Liver (tissue), 9 donors: Measurements from ENCODE around the gene ARPC1A. TPM values are rescaled to one million over a fixed set of nuclear protein-coding genes. Genes with fewer than 3 reads are reported as not detected.
"Not testable (repeated sequence)": the region's sequence is repeated elsewhere in the genome, so short reads cannot be mapped to it uniquely, and the experiment has no call there.

Experiments used
- DNase-seq: peaks from one replicate; pipeline ENCODE4 v3.0.0-alpha.2; 2017; ENCODE audit warnings: low spot score
- H3K27ac ChIP-seq, 2 donors: one replicate each; pipeline ENCODE4 v1.7.0; 2013; ENCODE audit warnings: inconsistent platforms in 2 of 2, low read length in 2 of 2, control low read depth in 1 of 2, low read depth in 1 of 2, mild to moderate bottlenecking in 1 of 2
- H3K27me3 ChIP-seq, 4 donors: one replicate each; pipeline versions ENCODE4 v1.6.1 to v1.7.0; 2013; ENCODE audit warnings: low read length in 3 of 4, inconsistent platforms in 1 of 4, mild to moderate bottlenecking in 1 of 4, moderate library complexity in 1 of 4; ENCODE audit not compliant: control insufficient read depth in 4 of 4, insufficient read depth in 4 of 4
- H3K36me3 ChIP-seq, 4 donors: one replicate each; pipeline versions ENCODE4 v1.6.1 to v1.7.0; 2013; ENCODE audit warnings: low read length in 3 of 4, mild to moderate bottlenecking in 3 of 4, low read depth in 1 of 4, moderate library complexity in 1 of 4; ENCODE audit not compliant: control insufficient read depth in 4 of 4, insufficient read depth in 3 of 4
- H3K4me1 ChIP-seq, 4 donors: one replicate each; pipeline versions ENCODE4 v1.6.1 to v1.7.0; 2013; ENCODE audit warnings: low read length in 3 of 4, mild to moderate bottlenecking in 3 of 4, moderate library complexity in 1 of 4; ENCODE audit not compliant: control insufficient read depth in 4 of 4, insufficient read depth in 4 of 4
- H3K4me3 ChIP-seq, 3 donors: one replicate each; pipeline versions ENCODE4 v1.6.1 to v1.7.0; 2013; ENCODE audit warnings: low read length in 3 of 3, control low read depth in 1 of 3, low read depth in 1 of 3, mild to moderate bottlenecking in 1 of 3
- H3K9ac ChIP-seq, 2 donors: one replicate each; pipeline ENCODE4 v1.7.0; 2013; ENCODE audit warnings: low read length in 2 of 2, mild to moderate bottlenecking in 2 of 2, moderate library complexity in 2 of 2, control low read depth in 1 of 2, low read depth in 1 of 2
- H3K9me3 ChIP-seq, 4 donors: one replicate each; pipeline versions ENCODE4 v1.6.1 to v1.7.0; 2013; ENCODE audit warnings: low read length in 3 of 4; ENCODE audit not compliant: control insufficient read depth in 4 of 4
- CTCF ChIP-seq: fragments of 150-350 bp; IDR thresholded peaks from 2 replicates; pipeline ENCODE4 v1.5.1; 2017; ENCODE audit warnings: improper control_type of control experiment, low read depth, low read length; ENCODE audit not compliant: missing input control
- EGR1 ChIP-seq, 2 donors: IDR thresholded peaks; 2 replicates each; pipeline ENCODE4 v1.6.1; 2016 to 2018; ENCODE audit warnings: antibody characterized with exemption in 2 of 2, low read depth in 2 of 2
- FOXA1 ChIP-seq: IDR thresholded peaks from 2 replicates; pipeline ENCODE4 v1.6.1; 2016; ENCODE audit warnings: antibody characterized with exemption
- HNF4A ChIP-seq, 2 donors: conservative IDR thresholded peaks; 2 replicates each; pipeline ENCODE4 v1.6.1; 2016; ENCODE audit warnings: antibody characterized with exemption in 2 of 2, mild to moderate bottlenecking in 2 of 2
- RAD21 ChIP-seq, 2 donors: IDR thresholded peaks; 2 replicates each; pipeline ENCODE4 v1.6.1; 2016; ENCODE audit warnings: antibody characterized with exemption in 2 of 2, mild to moderate bottlenecking in 2 of 2
- REST ChIP-seq: IDR thresholded peaks from 2 replicates; pipeline ENCODE4 v1.6.1; 2016; ENCODE audit warnings: antibody characterized with exemption, mild to moderate bottlenecking
- RXRA ChIP-seq, 2 donors: IDR thresholded peaks; 2 replicates each; pipeline ENCODE4 v1.6.1; 2017 to 2018; ENCODE audit warnings: antibody characterized with exemption in 2 of 2, mild to moderate bottlenecking in 1 of 2
- TAF1 ChIP-seq: conservative IDR thresholded peaks from 2 replicates; pipeline ENCODE4 v1.6.1; 2016; ENCODE audit warnings: antibody characterized with exemption, mild to moderate bottlenecking
- WGBS: extraction: QIAGEN DNeasy Blood & Tissue Kit; methylation state at CpG from one replicate; pipeline ENCODE4 v1.1.7; 2013; 5-methylcytosine and 5-hydroxymethylcytosine counted together
- polyA plus RNA-seq, 2 donors: library from polyadenylated mRNA; stranded (reverse) in 1 of 2; unstranded in 1 of 2; fragments of 200-250 nt in 1 of 2; fragments of >200 nt in 1 of 2; fragmentation: Nextera tagmentation in 1 of 2; extraction: Ambion mirVana in 1 of 2; gene quantifications; one replicate each; pipeline versions ENCODE4 v1.2.1 to v1.2.3, GENCODE V29; 2013 to 2015
- total RNA-seq, 2 donors: library from RNA; depleted of rRNA; stranded (reverse); fragments of >200 nt; gene quantifications; one replicate each; pipeline ENCODE4 v1.2.3, GENCODE V29; 2014
- donor health status: healthy.
- donor health status: healthy.
- donor health status: healthy.
- donor health status: healthy.
- donor health status: healthy.

The ARPC1A gene
- total and polyA plus RNA-seq, 4 donors, result 46.7 to 84.0 (median 60.8) TPM

GRCh38 chr7:99387239-99387635, 61.5 kb downstream of the ARPC1A start:
- not testable (repeated sequence) for H3K9ac ChIP-seq, H3K4me1 ChIP-seq, H3K27me3 ChIP-seq, H3K27ac ChIP-seq, H3K4me3 ChIP-seq, DNase-seq, H3K9me3 ChIP-seq
- peaks cover 4 to 34% (median 9%) of the 10 kb centered on the region in 4 donors for H3K36me3 ChIP-seq
- WGBS, result 86% methylated on average over 14 of the region's 14 CpGs
- peak in 1 of 2 donors; percentile 15 for TF ChIP-seq RXRA (IDR thresholded peaks at IDR 0.05)

- peaks cover 4 to 34% (median 9%) of the 10 kb centered on the region in 4 donors for H3K36me3 ChIP-seq
- no peaks in the 10 kb centered on the region for H3K9me3 ChIP-seq
- H3K27ac ChIP-seq, result no peak overlapping the region
- peaks cover 1 to 11% (median 6%) of the 10 kb centered on the region in 4 donors for H3K4me1 ChIP-seq
- H3K27me3 ChIP-seq, result no peaks in the 10 kb centered on the region
- 97% methylated on average over 20 of the region's 20 CpGs for WGBS
- DNase-seq, result no peak
- H3K9ac ChIP-seq, result no peak overlapping the region
- TF ChIP-seq REST (no peak), RAD21 (IDR thresholded peaks at IDR 0.05) (no peak), TAF1 (no peak), CTCF (no peak), FOXA1 (no peak)
- H3K4me3 ChIP-seq, result no peak overlapping the region
Observed at GRCh38 chr7:99387912-99388311, 62.2 kb downstream of the ARPC1A start.

GRCh38 chr7:99389772-99390171, 64.1 kb downstream of the ARPC1A start:
- peaks cover 7 to 39% (median 10%) of the 10 kb centered on the region in 4 donors for H3K36me3 ChIP-seq
- no peaks in the 10 kb centered on the region for H3K27me3 ChIP-seq
- no peak overlapping the region for H3K4me3 ChIP-seq
- no peak overlapping the region for H3K27ac ChIP-seq
- H3K4me1 ChIP-seq, result peaks cover 7 to 20% (median 11%) of the 10 kb centered on the region in 4 donors
- no peak for DNase-seq
- H3K9ac ChIP-seq, result no peak overlapping the region
- TF ChIP-seq HNF4A (conservative IDR thresholded peaks at IDR 0.05) (no peak), RXRA (IDR thresholded peaks at IDR 0.05) (no peak), CTCF (no peak), EGR1 (IDR thresholded peaks at IDR 0.05; ENCODE audit: low read depth in 2 of 2) (no peak)
- 95% methylated on average over 13 of the region's 13 CpGs for WGBS
- no peaks in the 10 kb centered on the region for H3K9me3 ChIP-seq
